GM21786 (cell line): ENCODE measurements around the gene VHLL.
A peak's percentile ranks its signal among the peaks of the same experiment; 100 is the strongest.
"Not testable (repeated sequence)": the region's sequence is repeated elsewhere in the genome, so short reads cannot be mapped to it uniquely, and the experiment has no call there.

Source experiments
- ATAC-seq: cut with Tn5 transposase; IDR thresholded peaks from one replicate; pipeline ENCODE4 v1.9.1; 2021; ENCODE audit not compliant: unreplicated experiment

The VHLL gene

DNA sequence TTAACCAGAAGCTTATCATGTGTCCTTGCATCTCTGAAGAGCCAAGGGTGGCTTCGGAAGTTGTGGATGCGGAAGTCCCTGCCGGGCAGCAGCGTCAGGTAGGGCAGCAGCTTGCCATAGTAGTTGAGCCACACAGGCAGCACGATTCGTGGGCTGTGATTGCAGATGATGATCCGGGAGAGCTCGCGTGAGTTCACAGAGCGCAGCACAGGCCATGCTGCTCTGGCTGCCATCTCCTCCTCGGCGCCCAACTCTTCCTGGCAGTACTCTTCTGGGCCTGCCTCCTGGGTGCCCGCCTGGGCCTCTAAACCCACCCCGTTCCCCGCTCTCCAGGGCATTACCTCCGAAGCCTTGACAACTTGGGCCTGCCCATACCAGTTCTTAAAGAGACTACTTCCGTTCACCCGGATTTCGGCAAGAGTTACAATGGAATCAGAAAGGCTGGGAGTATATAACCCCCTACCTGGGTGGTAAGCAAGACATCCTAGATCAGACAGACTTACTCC, at the start of gene VHLL:
TSS of gene VHLL (minus strand) at position 456 of the 506 bp plus-strand sequence. CDS start at position 338, 118 bp downstream.
- no peak for ATAC-seq

DNA sequence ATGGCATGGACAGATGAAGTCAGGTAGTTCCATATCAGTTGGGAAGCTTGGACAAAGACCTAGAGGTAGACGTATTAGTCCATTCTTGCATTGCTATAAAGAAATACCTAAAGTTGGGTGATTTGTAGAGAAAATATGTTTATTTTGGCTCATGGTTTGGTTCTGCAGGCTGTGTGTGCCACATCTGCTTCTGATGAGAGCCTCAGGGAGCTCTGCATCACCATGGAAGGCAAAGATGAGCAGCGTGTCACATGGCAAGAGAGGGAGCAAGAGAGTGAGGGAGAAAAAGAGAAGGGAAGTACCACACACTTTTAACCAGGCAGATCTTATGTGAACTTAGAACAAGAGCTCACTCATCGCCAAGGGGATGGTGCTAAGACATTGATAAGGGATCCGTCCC, 48.2 kb upstream of the VHLL start:
- no peak for ATAC-seq

DNA sequence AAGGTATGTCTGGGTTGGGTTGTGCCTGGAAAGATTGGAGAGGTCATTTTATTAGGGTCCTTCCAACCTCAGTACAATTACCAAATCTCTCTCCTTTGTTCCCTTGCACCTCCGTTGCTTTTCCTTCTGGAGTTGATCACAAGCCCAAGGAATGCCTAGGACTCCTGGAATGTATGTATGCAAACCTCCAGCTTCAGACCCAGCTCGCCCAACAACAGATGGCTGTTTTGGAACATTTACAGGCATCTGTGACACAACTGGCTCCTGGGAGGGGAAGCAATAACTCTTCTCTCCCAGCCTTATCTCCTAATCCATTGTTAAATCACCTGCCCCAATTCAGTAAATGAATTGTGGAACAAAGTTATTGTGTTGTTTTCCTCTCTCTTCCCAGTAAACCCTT, 47.5 kb upstream of the VHLL start:
- no peak for ATAC-seq

- not testable (repeated sequence) for ATAC-seq
These were observed 46.9 kb upstream of the VHLL start for GRCh38 chr1:156346035-156346434.

DNA sequence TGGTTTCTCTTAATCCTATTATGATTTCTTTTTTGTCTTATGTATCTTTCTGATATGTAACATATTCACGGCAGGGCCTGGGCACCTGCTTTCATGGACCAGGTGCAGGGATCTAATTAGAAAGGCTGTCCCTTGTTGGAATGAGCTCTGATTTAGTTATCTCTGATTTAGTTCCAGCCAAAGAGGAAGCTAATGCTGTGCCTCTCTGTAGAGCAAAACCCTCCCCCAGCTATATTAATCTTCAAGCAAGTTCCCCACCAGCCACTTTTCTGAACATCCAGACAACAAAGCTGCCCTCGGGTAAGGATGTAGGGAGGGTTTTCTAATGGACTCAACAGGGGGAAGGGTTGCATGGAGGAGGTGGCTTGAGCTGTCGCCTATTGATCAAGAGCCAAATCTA, 45.3 kb upstream of the VHLL start:
- ATAC-seq = no peak

DNA sequence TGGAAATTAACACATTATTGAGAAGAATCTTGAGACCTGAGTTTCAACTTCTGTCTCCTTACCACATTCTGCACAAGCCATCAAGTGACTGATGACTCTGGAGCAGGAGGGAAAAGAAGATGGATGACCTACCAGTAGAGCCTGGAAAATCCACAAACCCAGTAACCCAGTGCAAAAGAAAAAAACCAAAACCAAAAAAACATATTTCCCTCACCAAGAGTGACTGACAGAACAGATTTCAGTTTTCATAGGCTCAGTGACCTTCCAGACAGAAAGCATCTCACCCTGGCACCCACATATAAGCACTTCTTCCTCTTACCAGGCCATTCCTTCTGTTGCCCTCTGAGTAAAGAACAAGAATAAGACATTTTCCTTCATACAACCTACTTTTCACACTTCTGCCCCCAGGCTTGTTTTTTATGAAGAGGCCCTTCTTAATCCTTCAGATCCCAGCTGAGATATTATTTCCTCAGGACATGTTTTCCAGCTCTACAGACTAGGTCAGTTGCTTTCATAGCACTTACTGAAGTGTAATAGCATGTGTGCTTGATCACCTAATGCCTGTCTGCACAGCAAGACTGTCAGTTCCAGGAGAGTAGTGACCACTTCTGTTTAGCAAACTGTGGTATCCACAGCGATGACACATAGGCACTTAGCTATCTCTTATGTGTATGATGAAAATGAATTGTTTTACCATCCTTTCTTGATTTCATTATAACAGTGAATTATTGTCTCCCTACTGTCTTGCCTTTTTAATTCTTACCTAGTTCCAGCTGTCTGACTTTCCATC, 43.3 kb upstream of the VHLL start:
- ATAC-seq = no peak

DNA sequence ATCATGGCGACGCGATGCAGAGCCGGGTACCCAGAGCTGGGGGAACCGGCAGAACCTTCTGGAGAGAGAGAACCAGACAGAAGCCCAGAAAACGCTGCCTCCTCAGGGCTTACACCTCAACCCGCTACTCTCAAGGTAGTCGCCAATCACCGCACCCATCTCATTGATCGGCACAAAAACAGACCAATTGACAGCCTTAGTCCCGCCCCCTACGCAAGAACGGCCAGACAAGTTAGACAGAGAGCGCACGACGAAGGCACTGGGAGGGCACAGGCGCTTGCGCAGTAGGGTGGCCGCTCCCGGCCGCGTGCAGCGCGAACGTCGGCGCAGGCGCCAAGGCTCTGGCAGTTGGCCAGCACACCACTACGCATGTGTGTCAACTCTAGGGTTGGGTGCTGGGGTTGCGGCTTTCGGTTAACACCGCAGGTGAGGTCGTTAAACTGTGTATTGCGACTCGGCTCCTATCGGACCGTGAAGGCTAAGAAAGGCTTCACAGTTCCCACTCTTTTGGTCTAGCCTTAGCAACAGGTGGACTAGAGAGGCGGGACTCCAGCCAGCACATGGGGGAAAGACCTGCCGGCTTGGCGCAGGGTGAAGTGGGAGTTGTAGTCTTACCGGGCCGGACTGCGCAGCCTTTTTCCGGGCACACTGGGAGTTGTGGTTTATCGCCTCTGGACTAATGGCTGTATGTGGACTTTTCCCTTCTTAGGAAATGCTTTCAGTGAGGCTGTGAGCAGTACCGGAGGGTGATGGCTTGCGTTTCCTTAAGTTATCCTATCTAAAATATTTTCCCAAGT, 39.3 kb upstream of the VHLL start, which contains the start of the genes CCT3 and TSACC:
TSS of gene CCT3 (minus strand) at position 113 of the 797 bp plus-strand sequence. CDS start at position 5, 108 bp downstream.
TSS of gene TSACC (plus strand) at position 347 of the 797 bp plus-strand sequence. CDS start 1,232 bp downstream, outside the sequence.
- peak; percentile 93 for ATAC-seq

GRCh38 chr1:156337888-156338179, 38.7 kb upstream of the VHLL start:
- no peak for ATAC-seq

DNA sequence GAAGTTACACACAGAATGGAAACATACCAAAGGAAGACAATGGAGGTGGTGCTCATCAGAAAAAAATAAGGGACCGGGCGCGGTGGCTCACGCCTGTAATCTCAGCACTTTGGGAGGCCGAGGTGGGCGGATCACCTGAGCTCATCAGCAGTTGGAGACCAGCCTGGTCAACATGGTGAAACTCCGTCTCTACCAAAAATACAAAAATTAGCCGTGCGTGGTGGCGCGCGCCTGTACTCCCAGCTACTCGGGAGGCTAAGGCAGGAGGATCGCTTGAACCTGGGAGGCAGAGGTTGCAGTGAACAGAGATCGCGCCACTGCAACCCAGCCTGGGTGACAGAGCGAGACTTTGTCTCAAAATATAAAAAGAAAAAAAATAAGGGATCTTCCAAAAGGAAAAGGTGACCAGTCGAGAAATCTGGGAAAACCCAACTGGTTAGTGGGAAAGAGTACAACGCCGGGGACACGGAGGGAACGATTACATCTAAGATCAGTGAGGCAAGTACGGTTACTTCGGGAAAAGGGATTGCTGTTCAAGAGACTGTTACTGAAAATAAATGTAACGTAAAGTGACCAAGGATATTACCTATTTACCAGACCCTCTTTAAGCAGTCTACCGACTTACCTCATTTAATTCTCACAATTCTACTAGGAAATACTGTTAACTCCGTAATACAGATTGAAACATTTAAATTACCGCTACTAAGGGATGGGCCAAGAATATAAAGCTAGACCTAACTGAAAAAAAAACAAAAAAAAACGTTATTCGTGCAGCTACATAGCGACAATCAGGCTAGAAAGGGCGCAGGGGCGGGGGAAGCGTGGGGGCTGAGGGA, 38.2 kb upstream of the VHLL start:
- no peak for ATAC-seq

GRCh38 chr1:156336242-156336641, 37.1 kb upstream of the VHLL start:
- no peak for ATAC-seq

- not testable (repeated sequence) for ATAC-seq
These were observed 24.1 kb upstream of the VHLL start for GRCh38 chr1:156323179-156323578.

- no peak for ATAC-seq
These were observed 21.5 kb upstream of the VHLL start for GRCh38 chr1:156320560-156320959.

GRCh38 chr1:156319664-156320063, 20.6 kb upstream of the VHLL start:
- no peak for ATAC-seq

DNA sequence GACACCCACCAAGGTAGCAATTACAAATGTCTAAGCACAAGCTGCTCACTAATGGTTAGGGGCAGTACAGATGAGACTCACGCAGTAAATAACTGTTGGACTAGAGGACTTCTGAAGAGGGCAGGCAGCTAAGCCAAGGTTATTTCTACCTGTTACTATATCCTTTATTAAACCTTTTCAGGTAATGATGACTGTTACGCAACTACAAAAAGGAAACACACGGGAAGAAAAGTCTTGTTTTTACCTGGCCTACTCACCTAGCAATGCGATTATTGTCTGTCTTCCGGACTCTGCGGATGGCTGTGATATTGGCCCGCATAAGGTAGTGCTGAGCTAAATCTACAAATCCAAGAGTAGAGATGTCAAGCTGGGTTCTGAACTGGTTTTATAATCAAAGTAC, 17.8 kb upstream of the VHLL start:
- no peak for ATAC-seq

- ATAC-seq = no peak
These were observed 11.9 kb upstream of the VHLL start for GRCh38 chr1:156310962-156311361.

- no peak for ATAC-seq
These were observed 9.0 kb upstream of the VHLL start for GRCh38 chr1:156308078-156308477.

DNA sequence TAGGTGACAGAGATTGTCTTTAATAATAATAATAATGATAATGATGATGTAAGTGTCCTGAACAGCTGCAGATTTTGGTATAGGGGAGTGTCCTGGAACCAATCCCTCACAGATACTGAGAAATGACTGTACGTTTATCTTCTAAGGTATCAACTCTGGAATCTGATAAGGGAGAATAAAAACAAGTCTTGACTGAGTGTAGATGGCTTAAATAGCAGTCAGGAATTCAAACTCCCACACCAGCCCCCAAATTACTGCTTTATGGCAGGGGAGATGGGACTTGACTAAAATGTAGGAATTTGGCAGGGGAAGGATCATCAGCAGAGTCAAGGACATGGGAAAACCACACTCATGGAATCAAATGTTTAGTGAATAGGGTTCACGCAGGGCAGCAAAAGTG, 6.1 kb upstream of the VHLL start:
- no peak for ATAC-seq

GRCh38 chr1:156303241-156303640, 4.1 kb upstream of the VHLL start:
- no peak for ATAC-seq

DNA sequence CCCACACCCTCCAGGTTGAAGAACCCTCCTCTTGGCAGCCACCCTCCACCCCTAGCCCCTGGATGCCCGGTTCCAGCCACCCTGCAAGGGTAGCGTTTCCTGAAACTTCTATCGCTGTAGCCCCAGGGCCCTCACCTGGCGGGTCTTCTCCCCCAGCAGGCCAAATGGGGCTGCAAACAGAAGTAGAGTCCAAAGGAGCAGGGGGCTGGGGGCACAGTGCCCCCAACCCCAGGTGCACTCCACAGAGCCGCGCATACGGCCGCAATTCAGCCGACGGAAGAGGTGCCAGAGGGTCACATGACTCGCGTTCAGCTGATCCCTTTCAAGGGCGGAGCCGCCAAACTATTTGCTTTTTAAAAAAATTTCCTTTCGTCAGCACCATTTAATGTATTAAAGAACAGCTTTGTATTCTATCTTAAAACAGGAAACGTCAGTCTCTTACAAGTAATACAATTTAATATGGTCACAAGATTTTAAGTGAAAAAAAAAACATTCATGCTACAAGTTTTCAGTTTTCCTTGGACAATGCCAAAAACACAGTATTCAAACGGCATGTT, 3.6 kb downstream of the VHLL start, which contains the start of gene GLMP:
TSS of gene GLMP (minus strand) at position 289 of the 557 bp plus-strand sequence. CDS start at position 255, 34 bp downstream.
- no peak for ATAC-seq

- no peak for ATAC-seq
These were observed 5.2 kb downstream of the VHLL start for GRCh38 chr1:156293895-156294294.

GRCh38 chr1:156293098-156293434, 6.0 kb downstream of the VHLL start:
- ATAC-seq = no peak
